Keratinocyte (primary cell): Measurements from ENCODE around the gene SPTBN2. TPM values are rescaled to one million over a fixed set of nuclear protein-coding genes. Genes with fewer than 3 reads are reported as not detected.

ENCODE experiments used
- DNase-seq: peaks from one replicate; pipeline ENCODE4 v3.0.0-alpha.2; 2011; ENCODE audit warnings: low read depth, missing footprints, low spot score
- FAIRE-seq: peaks from 2 replicates; lab custom pipeline; 2011; peaks lifted over from hg19 to GRCh38; lab: Jason Lieb, UNC
- H2AFZ ChIP-seq: 2 replicates; pipeline ENCODE4 v1.6.0; 2012; ENCODE audit warnings: low read length, control low read depth, inconsistent platforms; ENCODE audit not compliant: control insufficient read depth
- H3K27ac ChIP-seq: 2 replicates; pipeline ENCODE4 v1.5.1; 2011; ENCODE audit warnings: low read length; ENCODE audit not compliant: control insufficient read depth, insufficient read depth
- H3K27me3 ChIP-seq: 3 replicates; pipeline ENCODE4 v1.6.0; 2011; ENCODE audit warnings: low read length; ENCODE audit not compliant: control insufficient read depth, insufficient read depth; ENCODE audit errors: extremely low read depth
- H3K36me3 ChIP-seq, 2 experiments: 2 replicates in 1 of 2; 3 replicates in 1 of 2; pipeline ENCODE4 v1.5.1; 2011; ENCODE audit warnings: low read length in 2 of 2, mild to moderate bottlenecking in 1 of 2; ENCODE audit not compliant: control insufficient read depth in 2 of 2, insufficient read depth in 2 of 2; ENCODE audit errors: extremely low read depth in 1 of 2
- H3K4me1 ChIP-seq: 3 replicates; pipeline ENCODE4 v1.5.1; 2011; ENCODE audit warnings: low read length; ENCODE audit not compliant: control insufficient read depth, insufficient read depth; ENCODE audit errors: extremely low read depth
- H3K4me2 ChIP-seq: 3 replicates; pipeline ENCODE4 v1.6.0; 2011; ENCODE audit warnings: low read depth, low read length; ENCODE audit not compliant: control insufficient read depth, insufficient read depth; ENCODE audit errors: extremely low read depth
- H3K4me3 ChIP-seq, 3 experiments: fragments of 200-600 bp in 1 of 3; sonication (generic) in 1 of 3; 2 replicates in 2 of 3; 3 replicates in 1 of 3; pipeline ENCODE4 v1.5.1; 2011 to 2016; ENCODE audit warnings: low read length in 3 of 3, mild to moderate bottlenecking in 3 of 3, control low read depth in 2 of 3, inconsistent platforms in 1 of 3, low read depth in 1 of 3, mixed read lengths in 1 of 3, mixed run types in 1 of 3, moderate library complexity in 1 of 3; ENCODE audit not compliant: control insufficient read depth in 2 of 3, insufficient read depth in 2 of 3; ENCODE audit errors: extremely low read depth in 1 of 3
- H3K79me2 ChIP-seq: 2 replicates; pipeline ENCODE4 v1.6.0; 2012; ENCODE audit warnings: low read length; ENCODE audit not compliant: control insufficient read depth, insufficient read depth
- H3K9ac ChIP-seq: 3 replicates; pipeline ENCODE4 v1.6.0; 2011; ENCODE audit warnings: low read length; ENCODE audit not compliant: control insufficient read depth, insufficient read depth; ENCODE audit errors: extremely low read depth
- H3K9me1 ChIP-seq: 3 replicates; pipeline ENCODE4 v1.6.0; 2011; ENCODE audit warnings: low read length; ENCODE audit not compliant: control insufficient read depth, insufficient read depth; ENCODE audit errors: extremely low read depth
- H3K9me3 ChIP-seq: 2 replicates; pipeline ENCODE4 v1.5.1; 2012; ENCODE audit warnings: low read depth, low read length; ENCODE audit not compliant: control insufficient read depth
- H4K20me1 ChIP-seq: 3 replicates; pipeline ENCODE4 v1.6.0; 2011; ENCODE audit warnings: low read length; ENCODE audit not compliant: control insufficient read depth, insufficient read depth; ENCODE audit errors: extremely low read depth
- CTCF ChIP-seq, 3 experiments: IDR thresholded peaks in 1 of 3; conservative IDR thresholded peaks in 1 of 3; optimal IDR thresholded peaks in 1 of 3; 2 replicates in 2 of 3; 3 replicates in 1 of 3; pipeline versions ENCODE3 to v1.5.1; 2011; ENCODE audit warnings: low read length in 3 of 3, mild to moderate bottlenecking in 3 of 3, moderate library complexity in 2 of 3, control low read depth in 1 of 3, inconsistent platforms in 1 of 3; ENCODE audit not compliant: insufficient read depth in 2 of 3; ENCODE audit errors: extremely low read depth in 1 of 3
- EZH2 ChIP-seq: IDR thresholded peaks from one replicate; pipeline ENCODE4 v1.6.1; 2012; ENCODE audit warnings: inconsistent platforms, mild to moderate bottlenecking, low read length, moderate library complexity
- dilution Hi-C: fragments of 300-500 bp; cut with MboI; formaldehyde crosslinking; loops from one replicate; pipeline ENCODE4 v1.7.0; 2020; ENCODE audit warnings: low sequenced_read_pairs; ENCODE audit not compliant: extremely low pct_ligation_motif_present
- polyA plus RNA-seq, 5 experiments: library from polyadenylated mRNA; depleted of rRNA in 3 of 5; stranded (reverse) in 3 of 5; stranded (forward) in 1 of 5; unstranded in 1 of 5; fragments of >200 nt; gene quantifications; 1 replicate in 1 of 5; 2 replicates in 3 of 5; 3 replicates in 1 of 5; pipeline versions ENCODE4 v1.2.1 to v1.2.3, GENCODE V29; 2011 to 2012; ENCODE audit warnings: missing spikeins in 2 of 5, low read depth in 1 of 5, low replicate concordance in 1 of 5

The SPTBN2 gene
- polyA plus RNA-seq, 1 donor (not counting 4 experiments of a cell fraction or from before 2014, with no cell fraction given): 7.8 TPM

GRCh38 chr11:66741153-66741552 is 12.1 kb upstream of the SPTBN2 start:
- H3K79me2 ChIP-seq: peaks cover 2% of the 10 kb centered on the region
- no peaks in the 10 kb centered on the region for H3K36me3 ChIP-seq
- H3K4me2 ChIP-seq: no peak overlapping the region
- TF ChIP-seq EZH2 (no peak), CTCF (optimal IDR thresholded peaks at IDR 0.05 in 1 of 3, IDR thresholded peaks at IDR 0.05 in 1 of 3, conservative IDR thresholded peaks at IDR 0.05 in 1 of 3; ENCODE audit: extremely low read depth in 1 of 3, insufficient read depth in 2 of 3, low read length in 3 of 3) (no peak)
- H3K27ac ChIP-seq: no peak overlapping the region
- DNase-seq: no peak
- no peak overlapping the region for H3K4me3 ChIP-seq
- H3K9me3 ChIP-seq: no peaks in the 10 kb centered on the region
- H3K4me1 ChIP-seq: peaks cover 17% of the 10 kb centered on the region
- H3K27me3 ChIP-seq: no peaks in the 10 kb centered on the region
- no peak overlapping the region for H3K9ac ChIP-seq
- FAIRE-seq: no peak
- H4K20me1 ChIP-seq: no peaks in the 10 kb centered on the region
- H2AFZ ChIP-seq: no peak overlapping the region
- dilution Hi-C loops: no loop called here
- no peaks in the 10 kb centered on the region for H3K9me1 ChIP-seq

GRCh38 chr11:66739983-66740382 is 11.0 kb upstream of the SPTBN2 start:
- no peak for DNase-seq
- TF ChIP-seq EZH2 (no peak), CTCF (optimal IDR thresholded peaks at IDR 0.05 in 1 of 3, IDR thresholded peaks at IDR 0.05 in 1 of 3, conservative IDR thresholded peaks at IDR 0.05 in 1 of 3; ENCODE audit: extremely low read depth in 1 of 3, insufficient read depth in 2 of 3, low read length in 3 of 3) (peak in 1 of 3 experiments; percentile 4)
- no peak for FAIRE-seq
- Histone ChIP-seq H3K4me1 (peaks cover 17% of the 10 kb centered on the region), H3K9me3 (no peaks in the 10 kb centered on the region), H3K9me1 (no peaks in the 10 kb centered on the region), H3K79me2 (no peaks in the 10 kb centered on the region), H2AFZ (no peak overlapping the region), H3K27me3 (no peaks in the 10 kb centered on the region), H3K27ac (no peak overlapping the region), H3K36me3 (no peaks in the 10 kb centered on the region), H3K4me2 (no peak overlapping the region), H3K4me3 (no peak overlapping the region), H4K20me1 (no peaks in the 10 kb centered on the region), H3K9ac (no peak overlapping the region)
- dilution Hi-C loops: no loop called here
